ENCODE results near the gene IQGAP1.
A peak's percentile ranks its signal among the peaks of the same experiment; 100 is the strongest.

IQGAP1 gene

DNA sequence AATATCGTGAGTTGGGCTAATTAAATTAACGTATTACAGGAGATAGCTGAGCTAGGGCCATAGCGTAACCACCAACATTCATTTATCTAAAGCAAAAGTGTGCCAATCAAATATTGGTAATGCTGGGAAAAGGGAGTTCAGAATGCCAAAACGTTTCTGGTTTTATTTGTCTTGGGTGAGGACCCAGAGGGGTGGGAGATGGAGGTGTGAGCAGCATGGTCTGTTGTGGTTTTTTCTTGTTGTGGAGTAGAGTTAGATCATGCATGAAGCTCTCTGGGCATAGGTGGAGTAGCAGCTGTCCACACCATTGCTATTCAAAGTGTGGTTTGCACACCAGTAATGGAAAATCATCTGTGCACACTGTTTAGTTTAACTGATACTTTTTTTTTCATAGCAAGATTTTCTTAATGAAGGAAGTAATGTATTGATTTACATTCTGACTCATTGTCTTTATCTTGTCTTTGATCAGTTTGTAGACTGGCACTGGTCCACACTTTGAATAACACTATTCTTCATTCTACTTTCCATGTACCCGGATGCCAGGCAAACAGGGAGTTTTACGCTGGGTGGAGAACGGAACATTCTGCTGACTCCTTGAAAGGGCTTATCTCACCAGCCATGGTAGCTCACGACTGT, 90.9 kb downstream of the IQGAP1 start:
- no peak for TF ChIP-seq CTCF (IDR thresholded peaks at IDR 0.05; ENCODE audit: low read depth, low read length, missing control alignments)
- no peak overlapping the region for H3K4me3 ChIP-seq (replicated peaks; ENCODE audit: low read depth, low read length)
- DNase-seq (ENCODE audit: extremely low read depth, low read depth) = no peak

DNA sequence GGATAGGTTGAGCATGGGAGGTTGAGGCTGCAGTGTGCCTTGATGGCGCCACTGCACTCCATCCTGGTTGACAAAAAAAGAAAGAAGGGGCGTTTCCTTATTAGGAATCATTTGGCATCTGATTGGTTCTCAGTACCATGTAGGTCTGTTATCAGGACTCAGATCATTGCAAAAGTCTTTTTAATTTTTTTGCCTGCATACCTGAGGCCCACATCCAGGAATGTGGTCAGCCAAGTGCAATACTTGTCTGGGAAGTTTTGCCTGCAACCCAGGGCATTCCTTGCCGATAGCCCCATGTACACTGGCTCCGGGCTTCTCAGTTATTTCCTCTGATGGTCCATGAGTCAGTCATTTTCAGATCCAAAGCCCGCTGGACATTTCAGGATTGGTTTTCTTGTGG, 91.6 kb downstream of the IQGAP1 start:
- no peak for TF ChIP-seq CTCF (IDR thresholded peaks at IDR 0.05; ENCODE audit: low read depth, low read length, missing control alignments)
- H3K4me3 ChIP-seq (replicated peaks; ENCODE audit: low read depth, low read length) = no peak overlapping the region
- DNase-seq (ENCODE audit: extremely low read depth, low read depth) = no peak

- H3K4me3 ChIP-seq (replicated peaks; ENCODE audit: low read depth, low read length) = no peak overlapping the region
- no peak for TF ChIP-seq CTCF (IDR thresholded peaks at IDR 0.05; ENCODE audit: low read depth, low read length, missing control alignments)
- no peak for DNase-seq (ENCODE audit: extremely low read depth, low read depth)
Observed at GRCh38 chr15:90481023-90481422, 93.0 kb downstream of the IQGAP1 start.

- DNase-seq (ENCODE audit: extremely low read depth, low read depth) = peak; percentile 25
- H3K4me3 ChIP-seq (replicated peaks; ENCODE audit: low read depth, low read length) = no peak overlapping the region
- TF ChIP-seq CTCF (IDR thresholded peaks at IDR 0.05; ENCODE audit: low read depth, low read length, missing control alignments) = peak; percentile 66
Observed at GRCh38 chr15:90482124-90483011, 94.3 kb downstream of the IQGAP1 start.

- no peak overlapping the region for H3K4me3 ChIP-seq (replicated peaks; ENCODE audit: low read depth, low read length)
- no peak for DNase-seq (ENCODE audit: extremely low read depth, low read depth)
- TF ChIP-seq CTCF (IDR thresholded peaks at IDR 0.05; ENCODE audit: low read depth, low read length, missing control alignments) = no peak
Observed at GRCh38 chr15:90483012-90483307, 94.9 kb downstream of the IQGAP1 start.

- no peak for TF ChIP-seq CTCF (IDR thresholded peaks at IDR 0.05; ENCODE audit: low read depth, low read length, missing control alignments)
- no peak for DNase-seq (ENCODE audit: extremely low read depth, low read depth)
- H3K4me3 ChIP-seq (replicated peaks; ENCODE audit: low read depth, low read length) = no peak overlapping the region
Observed at GRCh38 chr15:90483637-90484036, 95.6 kb downstream of the IQGAP1 start.
